ENCODE results near the gene GABRQ.
"Not testable (repeated sequence)": the region's sequence is repeated elsewhere in the genome, so short reads cannot be mapped to it uniquely, and the experiment has no call there.

GABRQ gene

GRCh38 chrX:152674135-152674534, 36.4 kb downstream of the GABRQ start:
- Histone ChIP-seq H3K4me3 (ENCODE audit: low read length) (no peak overlapping the region), H2AFZ (ENCODE audit: low read length) (no peak overlapping the region), H3K4me2 (ENCODE audit: low read depth, low read length) (no peak overlapping the region), H3K4me1 (ENCODE audit: low read length) (no peaks in the 10 kb centered on the region), H3K79me2 (ENCODE audit: low read length) (no peaks in the 10 kb centered on the region), H3K9me3 (replicated peaks; ENCODE audit: insufficient read depth, low read length) (no peaks in the 10 kb centered on the region), H3K9ac (ENCODE audit: low read length) (no peak overlapping the region), H3K27me3 (replicated peaks; ENCODE audit: insufficient read depth, low read length) (no peaks in the 10 kb centered on the region), H4K20me1 (ENCODE audit: insufficient read depth, low read length) (no peaks in the 10 kb centered on the region), H3K27ac (ENCODE audit: low read length) (no peak overlapping the region), H3K36me3 (replicated peaks; ENCODE audit: insufficient read depth, low read length) (no peaks in the 10 kb centered on the region), H3K9me2 (replicated peaks; ENCODE audit: insufficient read depth, low read length) (no peaks in the 10 kb centered on the region), H3F3A (ENCODE audit: insufficient read depth, low read length) (no peaks in the 10 kb centered on the region)
- no peak for TF ChIP-seq EZH2phosphoT487 (IDR thresholded peaks at IDR 0.05; ENCODE audit: low read length)
- TF ChIP-seq, protein P1, sequence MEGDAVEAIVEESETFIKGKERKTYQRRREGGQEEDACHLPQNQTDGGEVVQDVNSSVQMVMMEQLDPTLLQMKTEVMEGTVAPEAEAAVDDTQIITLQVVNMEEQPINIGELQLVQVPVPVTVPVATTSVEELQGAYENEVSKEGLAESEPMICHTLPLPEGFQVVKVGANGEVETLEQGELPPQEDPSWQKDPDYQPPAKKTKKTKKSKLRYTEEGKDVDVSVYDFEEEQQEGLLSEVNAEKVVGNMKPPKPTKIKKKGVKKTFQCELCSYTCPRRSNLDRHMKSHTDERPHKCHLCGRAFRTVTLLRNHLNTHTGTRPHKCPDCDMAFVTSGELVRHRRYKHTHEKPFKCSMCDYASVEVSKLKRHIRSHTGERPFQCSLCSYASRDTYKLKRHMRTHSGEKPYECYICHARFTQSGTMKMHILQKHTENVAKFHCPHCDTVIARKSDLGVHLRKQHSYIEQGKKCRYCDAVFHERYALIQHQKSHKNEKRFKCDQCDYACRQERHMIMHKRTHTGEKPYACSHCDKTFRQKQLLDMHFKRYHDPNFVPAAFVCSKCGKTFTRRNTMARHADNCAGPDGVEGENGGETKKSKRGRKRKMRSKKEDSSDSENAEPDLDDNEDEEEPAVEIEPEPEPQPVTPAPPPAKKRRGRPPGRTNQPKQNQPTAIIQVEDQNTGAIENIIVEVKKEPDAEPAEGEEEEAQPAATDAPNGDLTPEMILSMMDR (IDR thresholded peaks at IDR 0.05; ENCODE audit: low read length), result no peak
- TF ChIP-seq EZH2 (optimal IDR thresholded peaks at IDR 0.05; ENCODE audit: low read depth, low read length), result no peak
- no peak for DNase-seq

DNA sequence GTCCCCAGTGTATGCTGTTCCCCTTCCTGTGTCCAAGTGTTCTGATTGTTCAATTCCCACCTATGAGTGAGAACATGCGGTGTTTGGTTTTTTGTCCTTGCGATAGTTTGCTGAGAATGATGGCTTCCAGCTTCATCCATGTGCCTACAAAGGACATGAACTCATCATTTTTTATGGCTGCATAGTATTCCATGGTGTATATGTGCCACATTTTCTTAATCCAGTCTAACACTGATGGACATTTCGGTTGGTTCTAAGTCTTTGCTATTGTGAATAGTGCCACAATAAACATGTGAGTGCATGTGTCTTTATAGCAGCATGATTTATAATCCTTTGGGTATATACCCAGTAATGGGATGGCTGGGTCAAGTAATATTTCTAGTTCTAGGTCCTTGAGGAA, 37.0 kb downstream of the GABRQ start:
- H2AFZ ChIP-seq (ENCODE audit: low read length); H4K20me1 ChIP-seq (ENCODE audit: insufficient read depth, low read length); H3K27me3 ChIP-seq (replicated peaks; ENCODE audit: insufficient read depth, low read length); H3K79me2 ChIP-seq (ENCODE audit: low read length); H3F3A ChIP-seq (ENCODE audit: insufficient read depth, low read length); H3K4me1 ChIP-seq (ENCODE audit: low read length); H3K36me3 ChIP-seq (replicated peaks; ENCODE audit: insufficient read depth, low read length); H3K27ac ChIP-seq (ENCODE audit: low read length); H3K9me3 ChIP-seq (replicated peaks; ENCODE audit: insufficient read depth, low read length); H3K9me2 ChIP-seq (replicated peaks; ENCODE audit: insufficient read depth, low read length); H3K9ac ChIP-seq (ENCODE audit: low read length); DNase-seq; H3K4me3 ChIP-seq (ENCODE audit: low read length); H3K4me2 ChIP-seq (ENCODE audit: low read depth, low read length): not testable (repeated sequence)

DNA sequence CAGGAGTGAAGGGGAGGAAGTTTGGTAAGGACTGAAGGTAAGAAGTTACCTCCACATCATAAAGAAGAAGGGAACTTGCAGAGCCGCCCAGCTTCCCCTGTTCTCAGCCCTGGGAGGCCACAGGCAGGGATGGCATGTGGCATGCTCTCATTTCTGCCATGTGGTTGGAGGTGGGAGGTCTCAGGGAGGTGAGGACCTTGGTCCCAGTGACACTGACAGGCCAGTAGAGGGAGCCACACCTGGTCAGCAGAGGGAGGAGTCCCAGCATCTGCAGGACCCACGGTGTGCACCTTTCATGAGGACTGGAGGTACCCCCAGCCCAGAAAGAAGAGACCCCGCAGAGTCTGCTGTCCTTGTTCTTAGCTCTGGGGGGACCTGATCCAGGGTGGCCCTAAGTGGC, 43.3 kb downstream of the GABRQ start:
- H3K4me1 ChIP-seq (ENCODE audit: low read length); H2AFZ ChIP-seq (ENCODE audit: low read length): not testable (repeated sequence)

DNA sequence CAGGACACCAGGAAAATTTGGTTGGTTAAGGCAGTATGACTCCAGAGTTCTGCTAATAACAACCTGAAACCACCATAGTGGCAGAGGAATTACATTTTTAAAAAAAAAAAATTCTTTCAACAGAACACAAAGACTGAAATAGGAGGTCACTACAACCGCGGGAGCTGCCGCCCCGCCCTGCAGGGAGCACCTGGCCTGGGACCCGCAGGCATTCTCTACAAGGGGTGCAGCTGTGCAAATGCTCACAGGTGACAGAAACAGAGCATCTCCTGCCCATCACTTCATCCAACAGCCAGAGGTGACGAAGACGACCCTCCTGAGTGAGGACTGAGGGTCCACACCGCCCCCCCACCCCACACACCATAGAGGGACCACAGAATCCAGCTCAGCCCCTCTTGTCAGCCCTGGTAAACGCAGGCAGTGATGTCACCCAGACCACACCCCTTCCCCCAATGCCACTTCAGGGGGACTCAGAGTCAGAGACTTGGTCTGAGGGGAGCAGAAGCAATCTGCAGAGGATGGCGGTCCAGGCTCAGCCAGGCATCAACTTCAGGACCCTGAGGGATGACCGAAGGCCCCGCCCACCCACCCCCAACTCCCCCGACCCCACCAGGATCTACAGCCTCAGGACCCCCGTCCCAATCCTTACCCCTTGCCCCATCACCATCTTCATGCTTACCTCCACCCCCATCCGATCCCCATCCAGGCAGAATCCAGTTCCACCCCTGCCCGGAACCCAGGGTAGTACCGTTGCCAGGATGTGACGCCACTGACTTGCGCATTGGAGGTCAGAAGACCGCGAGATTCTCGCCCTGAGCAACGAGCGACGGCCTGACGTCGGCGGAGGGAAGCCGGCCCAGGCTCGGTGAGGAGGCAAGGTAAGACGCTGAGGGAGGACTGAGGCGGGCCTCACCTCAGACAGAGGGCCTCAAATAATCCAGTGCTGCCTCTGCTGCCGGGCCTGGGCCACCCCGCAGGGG, 60.5 kb downstream of the GABRQ start, which contains the start of gene MAGEA3:
Gene MAGEA3, plus strand, starts transcription at position 843 of the 980 bp plus-strand sequence. CDS start 2,039 bp downstream, outside the sequence.
- H3K27me3 ChIP-seq (replicated peaks; ENCODE audit: insufficient read depth, low read length); H3K9me3 ChIP-seq (replicated peaks; ENCODE audit: insufficient read depth, low read length); H3K36me3 ChIP-seq (replicated peaks; ENCODE audit: insufficient read depth, low read length); H3K4me3 ChIP-seq (ENCODE audit: low read length); H4K20me1 ChIP-seq (ENCODE audit: insufficient read depth, low read length); H2AFZ ChIP-seq (ENCODE audit: low read length); H3F3A ChIP-seq (ENCODE audit: insufficient read depth, low read length); DNase-seq; H3K4me1 ChIP-seq (ENCODE audit: low read length); H3K9ac ChIP-seq (ENCODE audit: low read length); H3K79me2 ChIP-seq (ENCODE audit: low read length); H3K4me2 ChIP-seq (ENCODE audit: low read depth, low read length); H3K27ac ChIP-seq (ENCODE audit: low read length); H3K9me2 ChIP-seq (replicated peaks; ENCODE audit: insufficient read depth, low read length): not testable (repeated sequence)

More for the DNA sequence above, 43.3 kb downstream of the GABRQ start:
- not testable (repeated sequence) for H4K20me1 ChIP-seq (ENCODE audit: insufficient read depth, low read length); H3K27me3 ChIP-seq (replicated peaks; ENCODE audit: insufficient read depth, low read length); DNase-seq; H3K9me3 ChIP-seq (replicated peaks; ENCODE audit: insufficient read depth, low read length); H3K4me3 ChIP-seq (ENCODE audit: low read length); H3K79me2 ChIP-seq (ENCODE audit: low read length); H3K4me2 ChIP-seq (ENCODE audit: low read depth, low read length); H3K27ac ChIP-seq (ENCODE audit: low read length); H3K9me2 ChIP-seq (replicated peaks; ENCODE audit: insufficient read depth, low read length); H3F3A ChIP-seq (ENCODE audit: insufficient read depth, low read length); H3K36me3 ChIP-seq (replicated peaks; ENCODE audit: insufficient read depth, low read length); H3K9ac ChIP-seq (ENCODE audit: low read length)

- not testable (repeated sequence) for H3K9me2 ChIP-seq (replicated peaks; ENCODE audit: insufficient read depth, low read length); H3K9ac ChIP-seq (ENCODE audit: low read length); H3K9me3 ChIP-seq (replicated peaks; ENCODE audit: insufficient read depth, low read length); H3K27me3 ChIP-seq (replicated peaks; ENCODE audit: insufficient read depth, low read length); H3K79me2 ChIP-seq (ENCODE audit: low read length); H3K4me3 ChIP-seq (ENCODE audit: low read length); H4K20me1 ChIP-seq (ENCODE audit: insufficient read depth, low read length); H3K4me2 ChIP-seq (ENCODE audit: low read depth, low read length); DNase-seq; H2AFZ ChIP-seq (ENCODE audit: low read length); H3K36me3 ChIP-seq (replicated peaks; ENCODE audit: insufficient read depth, low read length); H3K27ac ChIP-seq (ENCODE audit: low read length); H3K4me1 ChIP-seq (ENCODE audit: low read length); H3F3A ChIP-seq (ENCODE audit: insufficient read depth, low read length)
These were observed 62.7 kb downstream of the GABRQ start for GRCh38 chrX:152700390-152700789.

DNA sequence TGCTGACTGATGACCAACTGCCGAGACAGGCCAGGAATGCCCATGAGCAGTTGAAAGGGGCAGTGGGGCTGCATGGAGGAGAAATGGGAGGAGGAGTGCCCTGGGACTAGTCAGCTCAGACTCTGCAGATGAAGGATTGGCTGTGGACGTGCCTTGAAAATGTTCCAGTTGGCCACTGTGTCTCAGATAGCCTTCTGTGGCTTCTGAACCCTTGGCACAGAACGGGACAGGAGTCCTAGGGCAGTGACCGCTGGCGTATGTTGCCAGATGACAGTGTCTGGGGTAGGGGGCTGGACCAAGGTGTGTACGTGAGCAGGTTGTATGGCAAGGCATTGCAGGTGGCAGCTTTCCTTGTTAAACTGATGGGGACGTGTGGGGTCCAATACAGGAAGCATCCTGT, 68.8 kb downstream of the GABRQ start:
- H3K36me3 ChIP-seq (replicated peaks; ENCODE audit: insufficient read depth, low read length), result not testable (repeated sequence)

More for the DNA sequence above, 68.8 kb downstream of the GABRQ start:
- not testable (repeated sequence) for DNase-seq; H3K4me3 ChIP-seq (ENCODE audit: low read length); H3F3A ChIP-seq (ENCODE audit: insufficient read depth, low read length); H3K79me2 ChIP-seq (ENCODE audit: low read length); H4K20me1 ChIP-seq (ENCODE audit: insufficient read depth, low read length); H3K4me1 ChIP-seq (ENCODE audit: low read length); H3K27ac ChIP-seq (ENCODE audit: low read length); H3K9me2 ChIP-seq (replicated peaks; ENCODE audit: insufficient read depth, low read length); H3K9me3 ChIP-seq (replicated peaks; ENCODE audit: insufficient read depth, low read length); H3K9ac ChIP-seq (ENCODE audit: low read length); H3K27me3 ChIP-seq (replicated peaks; ENCODE audit: insufficient read depth, low read length); H2AFZ ChIP-seq (ENCODE audit: low read length); H3K4me2 ChIP-seq (ENCODE audit: low read depth, low read length)
